HCT116 (cell line): ENCODE results near the gene METTL21C. TPM values are rescaled to one million over a fixed set of nuclear protein-coding genes. Genes with fewer than 3 reads are reported as not detected.

Experiments used
- ATAC-seq: fragments of 200-7000 bp; cut with Tn5 transposase; 2 replicates; pipeline ENCODE4 v1.9.1; 2020; ENCODE audit warnings: mild to moderate bottlenecking, moderate library complexity
- BruUV-seq: library from RNA; stranded (reverse); fragments of 400-500 nt; replicated peaks from 2 replicates; lab custom pipeline; 2021; lab: Mats Ljungman, UMichigan
- CTCF ChIA-PET: fragments of 300-600 bp; sonication (Branson Sonifier 250); formaldehyde crosslinking; loops from one replicate; lab custom pipeline; 2021; ENCODE audit warnings: antibody characterized with exemption; lab: Charles Lee
- POLR2A ChIA-PET: fragments of 300-600, 350-600 bp; sonication (Branson Sonifier 250); formaldehyde crosslinking; loops from one replicate; lab custom pipeline; 2021; ENCODE audit warnings: antibody characterized with exemption; lab: Charles Lee
- RAD21 ChIA-PET, 2 experiments: fragments of 300-600 bp; sonication (Branson Sonifier 250); formaldehyde crosslinking; loops; one replicate each; lab custom pipeline; 2023; ENCODE audit warnings: low total read pairs in 2 of 2; ENCODE audit not compliant: uncharacterized antibody in 2 of 2, unreplicated experiment in 2 of 2, low non-redundant PET in 1 of 2; lab: Charles Lee
- DNase-seq: peaks from one replicate; pipeline ENCODE4 v3.0.0-alpha.2; 2010; ENCODE audit warnings: low read depth, low spot score
- H2AFZ ChIP-seq: fragments of 200-600 bp; shearing (Covaris generic), sonication (generic); 2 replicates; pipeline ENCODE4 v1.6.1; 2017; ENCODE audit warnings: low read depth, mixed run types, mixed read lengths, antibody characterized with exemption, low read length; ENCODE audit not compliant: poor library complexity, severe bottlenecking
- H3K27ac ChIP-seq: 2 replicates; pipeline ENCODE4 v1.5.1; 2012; ENCODE audit warnings: low read depth, low read length
- H3K27me3 ChIP-seq: fragments of 200-600 bp; sonication (generic); 2 replicates; pipeline ENCODE4 v1.6.1; 2016; ENCODE audit warnings: mixed run types, low read length, mixed read lengths; ENCODE audit not compliant: insufficient read depth
- H3K36me3 ChIP-seq, 2 experiments: fragments of 200-500 bp in 1 of 2; fragments of 200-600 bp in 1 of 2; sonication (Bioruptor generic) in 1 of 2; sonication (generic) in 1 of 2; 2 replicates each; pipeline versions ENCODE4 v1.5.1 to v1.6.1; 2014 to 2016; ENCODE audit warnings: low read length in 2 of 2, inconsistent platforms in 1 of 2, mixed read lengths in 1 of 2, mixed run types in 1 of 2; ENCODE audit not compliant: insufficient read depth in 2 of 2, control insufficient read depth in 1 of 2
- H3K4me1 ChIP-seq, 2 experiments: fragments of 200-600 bp in 1 of 2; sonication (generic) in 1 of 2; 2 replicates each; pipeline versions ENCODE4 v1.5.1 to v1.6.1; 2012 to 2017; ENCODE audit warnings: low read length in 2 of 2, inconsistent platforms in 1 of 2, mild to moderate bottlenecking in 1 of 2, mixed read lengths in 1 of 2, mixed run types in 1 of 2, moderate library complexity in 1 of 2; ENCODE audit not compliant: insufficient read depth in 2 of 2, control insufficient read depth in 1 of 2
- H3K4me2 ChIP-seq: fragments of 200-600 bp; sonication (generic); 2 replicates; pipeline ENCODE4 v1.6.1; 2017; ENCODE audit warnings: mixed run types, low read length, mixed read lengths
- H3K4me3 ChIP-seq, 2 experiments: fragments of 200-600 bp in 1 of 2; sonication (generic) in 1 of 2; replicated peaks in 1 of 2; 2 replicates each; pipeline ENCODE4 v1.5.1; 2011 to 2016; ENCODE audit warnings: low read length in 2 of 2, control low read depth in 1 of 2, low read depth in 1 of 2, mild to moderate bottlenecking in 1 of 2, mixed read lengths in 1 of 2, mixed run types in 1 of 2
- H3K79me2 ChIP-seq: fragments of 200-600 bp; sonication (generic); 2 replicates; pipeline ENCODE4 v1.6.1; 2017; ENCODE audit warnings: mild to moderate bottlenecking, mixed run types, low read length, moderate library complexity, mixed read lengths; ENCODE audit not compliant: insufficient read depth
- H3K9ac ChIP-seq: fragments of 200-600 bp; sonication (generic); 2 replicates; pipeline ENCODE4 v1.6.1; 2016; ENCODE audit warnings: low read length, mixed read lengths
- H3K9me2 ChIP-seq: fragments of 200-600 bp; sonication (generic), shearing (Covaris generic); 2 replicates; pipeline ENCODE4 v1.6.1; 2017; ENCODE audit warnings: mixed run types, mild to moderate bottlenecking, moderate library complexity; ENCODE audit not compliant: insufficient read depth
- H3K9me3 ChIP-seq, 2 experiments: fragments of 200-500 bp in 1 of 2; fragments of 200-600 bp in 1 of 2; sonication (Bioruptor generic) in 1 of 2; sonication (generic) in 1 of 2; 2 replicates each; pipeline ENCODE4 v1.6.1; 2014 to 2017; ENCODE audit warnings: low read length in 2 of 2, mixed read lengths in 2 of 2, inconsistent platforms in 1 of 2, low read depth in 1 of 2, mild to moderate bottlenecking in 1 of 2, mixed run types in 1 of 2, moderate library complexity in 1 of 2; ENCODE audit not compliant: control insufficient read depth in 1 of 2, insufficient read depth in 1 of 2
- H4K20me1 ChIP-seq: fragments of 200-600 bp; sonication (generic), shearing (Covaris generic); 2 replicates; pipeline ENCODE4 v1.6.1; 2017; ENCODE audit warnings: mixed run types, mild to moderate bottlenecking, moderate library complexity; ENCODE audit not compliant: insufficient read depth
- ATF3 ChIP-seq: IDR thresholded peaks from 2 replicates; pipeline ENCODE4 v1.6.1; 2012
- CTCF ChIP-seq, 3 experiments: fragments of 200-600 bp in 1 of 3; sonication (generic) in 1 of 3; IDR thresholded peaks in 2 of 3; conservative IDR thresholded peaks in 1 of 3; 2 replicates each; pipeline ENCODE4 v1.5.1; 2012 to 2017; ENCODE audit warnings: low read depth in 2 of 3, low read length in 2 of 3, antibody characterized with exemption in 1 of 3, borderline replicate concordance in 1 of 3, control low read depth in 1 of 3, mild to moderate bottlenecking in 1 of 3, mixed read lengths in 1 of 3, mixed run types in 1 of 3, moderate library complexity in 1 of 3; ENCODE audit not compliant: insufficient read depth in 1 of 3
- EZH2 ChIP-seq: fragments of 200-600 bp; sonication (generic); IDR thresholded peaks from 2 replicates; pipeline ENCODE4 v1.6.1; 2017; ENCODE audit warnings: antibody characterized with exemption, mixed run types
- EZH2phosphoT487 ChIP-seq: fragments of 200-600 bp; IDR thresholded peaks from 2 replicates; pipeline ENCODE4 v1.6.1; 2018; ENCODE audit warnings: antibody characterized with exemption, borderline replicate concordance
- FOSL1 ChIP-seq: IDR thresholded peaks from 2 replicates; pipeline ENCODE4 v1.6.1; 2012; ENCODE audit warnings: low read depth
- JUND ChIP-seq: IDR thresholded peaks from 2 replicates; pipeline ENCODE4 v1.6.1; 2012
- POLR2A ChIP-seq: IDR thresholded peaks from 2 replicates; pipeline ENCODE4 v1.7.0; 2011; ENCODE audit warnings: borderline replicate concordance; ENCODE audit not compliant: insufficient read depth, insufficient read length; ENCODE audit errors: extremely low read depth
- POLR2AphosphoS5 ChIP-seq: IDR thresholded peaks from 2 replicates; pipeline ENCODE4 v1.6.1; 2011; ENCODE audit warnings: mild to moderate bottlenecking, low read depth, low read length, moderate library complexity
- RAD21 ChIP-seq: IDR thresholded peaks from 2 replicates; pipeline ENCODE4 v1.6.1; 2012; ENCODE audit warnings: low read depth, mild to moderate bottlenecking
- REST ChIP-seq: IDR thresholded peaks from 2 replicates; pipeline ENCODE4 v1.6.1; 2012; ENCODE audit warnings: low read depth
- SIN3A ChIP-seq: IDR thresholded peaks from 2 replicates; pipeline ENCODE4 v1.6.1; 2012; ENCODE audit warnings: low read depth
- SP1 ChIP-seq: IDR thresholded peaks from 2 replicates; pipeline ENCODE4 v1.6.1; 2012; ENCODE audit warnings: low read depth
- SRF ChIP-seq: IDR thresholded peaks from 2 replicates; pipeline ENCODE4 v1.6.1; 2012; ENCODE audit warnings: low read depth
- TCF7L2 ChIP-seq: IDR thresholded peaks from 2 replicates; pipeline ENCODE4 v1.7.0; 2011; ENCODE audit warnings: borderline replicate concordance, inconsistent platforms; ENCODE audit not compliant: insufficient read depth, insufficient read length; ENCODE audit errors: extremely low read depth
- ZBTB33 ChIP-seq: IDR thresholded peaks from 2 replicates; pipeline ENCODE4 v1.6.1; 2011; ENCODE audit warnings: mild to moderate bottlenecking, low read length, moderate library complexity; ENCODE audit not compliant: insufficient replicate concordance; ENCODE audit errors: extremely low read depth
- ZFX ChIP-seq: fragments of 450-650 bp; IDR thresholded peaks from 2 replicates; pipeline ENCODE4 v1.6.1; 2017
- ZNF274 ChIP-seq: fragments of 200-500 bp; sonication (Bioruptor generic); IDR thresholded peaks from 2 replicates; pipeline ENCODE4 v1.6.1; 2014; ENCODE audit warnings: mild to moderate bottlenecking, low read depth, low read length, inconsistent platforms
- intact Hi-C: fragments of 100-400 bp; cut with micrococcal nuclease; formaldehyde crosslinking; loops from 2 replicates; pipeline ENCODE4 v1.10.0; 2022
- total RNA-seq: library from RNA; stranded (reverse); gene quantifications from one replicate; pipeline ENCODE4 v1.2.1, GENCODE V29; 2021; ENCODE audit not compliant: unreplicated experiment

The METTL21C gene
- total RNA-seq, 1 experiment from 2014 or later: not detected

GRCh38 chr13:102680133-102680717, 14.6 kb downstream of the METTL21C start:
- intact Hi-C loops: no loop called here
- no peak for TF ChIP-seq SRF
- no peak for TF ChIP-seq RAD21
- TF ChIP-seq EZH2: no peak
- no peak for TF ChIP-seq ZNF274
- no peak for TF ChIP-seq ZFX
- no peak for TF ChIP-seq JUND
- no peak for TF ChIP-seq POLR2A
- no peak for TF ChIP-seq POLR2AphosphoS5
- no peak for TF ChIP-seq CTCF (IDR thresholded peaks at IDR 0.05 in 2 of 3, conservative IDR thresholded peaks at IDR 0.05 in 1 of 3; ENCODE audit: borderline replicate concordance in 1 of 3, insufficient read depth in 1 of 3, low read depth in 2 of 3, low read length in 2 of 3)
- TF ChIP-seq FOSL1: no peak
- TF ChIP-seq ATF3: no peak
- no peak for TF ChIP-seq SIN3A
- no peak for TF ChIP-seq REST
- no peak for TF ChIP-seq EZH2phosphoT487
- TF ChIP-seq SP1: no peak
- TF ChIP-seq ZBTB33: no peak
- no peak for TF ChIP-seq TCF7L2
- Histone ChIP-seq H3K4me1 (no peaks in the 10 kb centered on the region), H2AFZ (no peak overlapping the region), H3K27me3 (no peaks in the 10 kb centered on the region), H3K4me2 (no peak overlapping the region), H3K9me3 (no peaks in the 10 kb centered on the region), H3K36me3 (peaks cover 8 to 18% of the 10 kb centered on the region in 2 experiments; a peak in 3 of 4 replicates), H4K20me1 (no peaks in the 10 kb centered on the region), H3K4me3 (no peak overlapping the region), H3K9ac (no peak overlapping the region), H3K79me2 (no peaks in the 10 kb centered on the region), H3K27ac (no peak overlapping the region), H3K9me2 (no peaks in the 10 kb centered on the region)
- ATAC-seq: no peak
- no TSS peak for BruUV-seq
- ChIA-PET CTCF (no interaction called here), RAD21 (no interaction called here), POLR2A (no interaction called here)
- no peak for DNase-seq
